Thoracic aorta (tissue), 2 donors: Measurements from ENCODE around the gene ISLR. TPM values are rescaled to one million over a fixed set of nuclear protein-coding genes. Genes with fewer than 3 reads are reported as not detected.

Source experiments
- ATAC-seq: fragments of 150-250 bp; one replicate; pipeline ENCODE4 v1.8.0; 2017; ENCODE audit warnings: low read depth; ENCODE audit not compliant: insufficient number of reproducible peaks, low FRiP score
- DNase-seq: peaks from one replicate; pipeline ENCODE4 v3.0.0-alpha.2; 2020; ENCODE audit warnings: low spot score
- H3K27ac ChIP-seq, 2 donors: fragments of 200-600 bp; sonication (generic); 1 replicate in 1 of 2; 2 replicates in 1 of 2; pipeline ENCODE4 v1.5.1; 2016; ENCODE audit warnings: mild to moderate bottlenecking in 2 of 2, moderate library complexity in 2 of 2
- H3K27me3 ChIP-seq: fragments of 200-600 bp; sonication (generic); replicated peaks from 2 replicates; pipeline ENCODE4 v1.6.0; 2016; ENCODE audit warnings: mild to moderate bottlenecking; ENCODE audit not compliant: insufficient read depth
- H3K36me3 ChIP-seq: fragments of 200-600 bp; sonication (generic); one replicate; pipeline ENCODE4 v1.5.1; 2016
- H3K4me1 ChIP-seq, 2 donors: fragments of 200-600 bp; sonication (generic); 1 replicate in 1 of 2; 2 replicates in 1 of 2; pipeline versions ENCODE4 v1.5.1 to v1.6.0; 2016; ENCODE audit warnings: low read depth in 2 of 2, mild to moderate bottlenecking in 1 of 2; ENCODE audit not compliant: control insufficient read depth in 1 of 2
- H3K4me3 ChIP-seq: fragments of 200-600 bp; sonication (generic); 2 replicates; pipeline ENCODE4 v1.5.1; 2016; ENCODE audit warnings: mild to moderate bottlenecking
- H3K9me3 ChIP-seq: fragments of 200-600 bp; sonication (generic); 2 replicates; pipeline ENCODE4 v1.5.1; 2016
- total RNA-seq, 2 donors: library from RNA; depleted of rRNA; stranded (reverse); fragments of >200 nt; gene quantifications; one replicate each; pipeline versions ENCODE4 v1.1.0 to v1.2.3, GENCODE V29; 2016
- TF ChIP-seq, protein P1 (sequence below): fragments of 200-600 bp; sonication (generic); IDR thresholded peaks from one replicate; pipeline ENCODE4 v1.5.1; 2019; ENCODE audit warnings: antibody characterized with exemption

ISLR gene
- total RNA-seq, 2 donors from 2014 or later, result 76.8 to 323 TPM

GRCh38 chr15:74202452-74203401, 29.2 kb downstream of the ISLR start, which contains the start of gene STRA6:
STRA6 (minus strand) TSS chr15:74202787; CDS start chr15:74202267, 520 bp downstream.
- ATAC-seq, result no peak
- no peak within 1 kb of the TSS for H3K4me3 ChIP-seq
- H3K9me3 ChIP-seq, result no peaks in the 10 kb centered on the region
- no peak within 1 kb of the TSS for H3K27ac ChIP-seq
- TF ChIP-seq, protein P1, sequence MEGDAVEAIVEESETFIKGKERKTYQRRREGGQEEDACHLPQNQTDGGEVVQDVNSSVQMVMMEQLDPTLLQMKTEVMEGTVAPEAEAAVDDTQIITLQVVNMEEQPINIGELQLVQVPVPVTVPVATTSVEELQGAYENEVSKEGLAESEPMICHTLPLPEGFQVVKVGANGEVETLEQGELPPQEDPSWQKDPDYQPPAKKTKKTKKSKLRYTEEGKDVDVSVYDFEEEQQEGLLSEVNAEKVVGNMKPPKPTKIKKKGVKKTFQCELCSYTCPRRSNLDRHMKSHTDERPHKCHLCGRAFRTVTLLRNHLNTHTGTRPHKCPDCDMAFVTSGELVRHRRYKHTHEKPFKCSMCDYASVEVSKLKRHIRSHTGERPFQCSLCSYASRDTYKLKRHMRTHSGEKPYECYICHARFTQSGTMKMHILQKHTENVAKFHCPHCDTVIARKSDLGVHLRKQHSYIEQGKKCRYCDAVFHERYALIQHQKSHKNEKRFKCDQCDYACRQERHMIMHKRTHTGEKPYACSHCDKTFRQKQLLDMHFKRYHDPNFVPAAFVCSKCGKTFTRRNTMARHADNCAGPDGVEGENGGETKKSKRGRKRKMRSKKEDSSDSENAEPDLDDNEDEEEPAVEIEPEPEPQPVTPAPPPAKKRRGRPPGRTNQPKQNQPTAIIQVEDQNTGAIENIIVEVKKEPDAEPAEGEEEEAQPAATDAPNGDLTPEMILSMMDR, result no peak
- H3K36me3 ChIP-seq, result no peaks in the 10 kb centered on the region
- DNase-seq, result no peak
- H3K4me1 ChIP-seq, result peaks cover 14 to 73% of the 10 kb centered on the region in 2 donors
- H3K27me3 ChIP-seq, result no peaks in the 10 kb centered on the region

GRCh38 chr15:74203914-74204431, 30.5 kb downstream of the ISLR start:
- peak; percentile 17 for ATAC-seq
- TF ChIP-seq, protein P1, result no peak
- H3K36me3 ChIP-seq, result no peaks in the 10 kb centered on the region
- peak; percentile 55 for DNase-seq
- no peak overlapping the region for H3K4me3 ChIP-seq
- H3K9me3 ChIP-seq, result no peaks in the 10 kb centered on the region
- H3K27ac ChIP-seq, result no peak overlapping the region
- H3K4me1 ChIP-seq, result peaks cover 14 to 79% of the 10 kb centered on the region in 2 donors
- H3K27me3 ChIP-seq, result no peaks in the 10 kb centered on the region

DNA sequence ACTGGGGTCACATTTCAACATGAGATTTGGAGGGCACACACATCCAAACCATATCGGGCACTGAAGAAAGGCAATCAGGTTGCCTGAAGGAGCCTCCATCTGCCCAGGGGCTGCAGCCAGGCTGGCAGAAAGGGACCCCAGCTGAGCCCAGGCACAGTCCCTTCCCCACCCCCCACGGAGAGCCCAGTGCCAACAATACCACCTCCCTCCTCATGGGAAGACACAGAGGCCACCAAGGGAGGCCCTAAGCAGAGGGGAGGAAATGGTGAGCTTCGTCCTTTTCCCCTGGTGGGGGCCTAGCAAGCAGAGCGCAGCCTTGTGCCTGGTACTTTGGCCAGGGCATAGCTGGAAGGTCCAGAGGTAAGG, 32.1 kb downstream of the ISLR start:
- Histone ChIP-seq H3K9me3 (no peaks in the 10 kb centered on the region), H3K4me3 (no peak overlapping the region), H3K36me3 (no peaks in the 10 kb centered on the region), H3K4me1 (peaks cover 11 to 86% of the 10 kb centered on the region in 2 donors), H3K27ac (no peak overlapping the region), H3K27me3 (no peaks in the 10 kb centered on the region)
- TF ChIP-seq, protein P1, result no peak
- DNase-seq (no peak), ATAC-seq (no peak)

GRCh38 chr15:74206801-74207281, 33.3 kb downstream of the ISLR start:
- Histone ChIP-seq H3K4me1 (peaks cover 5 to 76% of the 10 kb centered on the region in 2 donors), H3K27ac (no peak overlapping the region), H3K4me3 (no peak overlapping the region), H3K27me3 (no peaks in the 10 kb centered on the region), H3K9me3 (no peaks in the 10 kb centered on the region), H3K36me3 (no peaks in the 10 kb centered on the region)
- TF ChIP-seq, protein P1, result no peak
- ATAC-seq (no peak), DNase-seq (no peak)
